DOHH2 (cell line): Measurements from ENCODE around the gene SERPINI1.

Source experiments
- H3F3A ChIP-seq: fragments of 200-600 bp; sonication (generic), shearing (Covaris generic); 2 replicates; pipeline ENCODE4 v1.6.0; 2016; ENCODE audit warnings: antibody characterized with exemption, mild to moderate bottlenecking; ENCODE audit not compliant: control insufficient read depth, insufficient read depth
- H3K27ac ChIP-seq: fragments of 200-600 bp; sonication (generic); 2 replicates; pipeline ENCODE4 v1.5.1; 2014; ENCODE audit warnings: low read depth, mild to moderate bottlenecking, low read length, moderate library complexity
- H3K27me3 ChIP-seq: fragments of 200-600 bp; sonication (generic); 2 replicates; pipeline ENCODE4 v1.6.1; 2014; ENCODE audit warnings: mild to moderate bottlenecking, low read length, mixed read lengths; ENCODE audit not compliant: control insufficient read depth
- H3K36me3 ChIP-seq: fragments of 200-600 bp; sonication (generic); 2 replicates; pipeline ENCODE4 v1.6.1; 2014; ENCODE audit warnings: mild to moderate bottlenecking, low read length, moderate library complexity, mixed read lengths; ENCODE audit not compliant: control insufficient read depth
- H3K4me1 ChIP-seq: fragments of 200-600 bp; sonication (generic); 2 replicates; pipeline ENCODE4 v1.6.1; 2014; ENCODE audit warnings: mild to moderate bottlenecking, low read length, mixed read lengths; ENCODE audit not compliant: control insufficient read depth
- H3K4me2 ChIP-seq: fragments of 200-600 bp; sonication (generic); 2 replicates; pipeline ENCODE4 v1.6.0; 2014; ENCODE audit warnings: mild to moderate bottlenecking, low read length, moderate library complexity
- H3K4me3 ChIP-seq: fragments of 200-600 bp; sonication (generic); 2 replicates; pipeline ENCODE4 v1.5.1; 2014; ENCODE audit warnings: mild to moderate bottlenecking, low read length, mixed read lengths
- H3K79me2 ChIP-seq: fragments of 200-600 bp; sonication (generic); 2 replicates; pipeline ENCODE4 v1.6.1; 2014; ENCODE audit warnings: mild to moderate bottlenecking, low read length, mixed read lengths; ENCODE audit not compliant: control insufficient read depth
- H3K9me2 ChIP-seq: fragments of 200-600 bp; sonication (generic); replicated peaks from 2 replicates; pipeline ENCODE4 v1.6.1; 2014; ENCODE audit warnings: mild to moderate bottlenecking, low read length, mixed read lengths; ENCODE audit not compliant: control insufficient read depth
- H3K9me3 ChIP-seq: fragments of 200-600 bp; sonication (generic); 2 replicates; pipeline ENCODE4 v1.6.1; 2014; ENCODE audit warnings: antibody characterized with exemption, low read length, mixed read lengths; ENCODE audit not compliant: control insufficient read depth, insufficient read depth
- H4K20me1 ChIP-seq: fragments of 200-600 bp; sonication (generic); 2 replicates; pipeline ENCODE4 v1.6.0; 2014; ENCODE audit warnings: low read depth, mild to moderate bottlenecking, antibody characterized with exemption, low read length, moderate library complexity; ENCODE audit not compliant: control insufficient read depth, insufficient read depth
- EZH2phosphoT487 ChIP-seq: fragments of 200-600 bp; sonication (generic); IDR thresholded peaks from 2 replicates; pipeline ENCODE4 v1.6.1; 2017; ENCODE audit warnings: borderline replicate concordance, mild to moderate bottlenecking, antibody characterized with exemption, low read length, moderate library complexity, mixed read lengths
- TF ChIP-seq, protein P1 (sequence below): fragments of 200-600 bp; sonication (generic); IDR thresholded peaks from one replicate; pipeline ENCODE4 v1.5.1; 2014; ENCODE audit warnings: antibody characterized with exemption, mild to moderate bottlenecking, low read depth, low read length; ENCODE audit not compliant: poor library complexity, severe bottlenecking

The SERPINI1 gene

DNA sequence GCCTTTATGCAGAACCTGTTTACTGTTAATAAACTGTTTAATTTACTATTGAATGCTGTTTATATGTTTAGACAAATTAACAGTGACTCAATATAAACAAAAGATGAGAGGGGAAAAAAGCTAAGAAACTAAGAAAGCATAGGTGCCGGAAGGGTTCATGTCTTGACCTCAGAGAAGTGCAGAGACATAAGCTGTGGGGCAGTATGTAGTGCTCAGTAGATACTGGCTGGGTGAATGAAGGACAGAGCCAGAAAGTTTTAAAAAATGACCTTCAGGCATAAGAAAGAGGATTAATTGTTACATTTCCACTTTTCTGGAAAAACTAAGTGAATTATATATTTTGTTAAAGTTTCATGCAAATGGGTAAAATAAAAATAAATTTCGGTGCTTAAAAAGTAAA is 14.2 kb downstream of the SERPINI1 start:
- Histone ChIP-seq H3K4me1 (peaks cover 91% of the 10 kb centered on the region), H3K9me2 (no peaks in the 10 kb centered on the region), H3K4me3 (peak overlapping the region; percentile 60), H3K36me3 (peaks cover 3% of the 10 kb centered on the region; the same call in 1 of the 2 replicates), H4K20me1 (no peaks in the 10 kb centered on the region), H3K9me3 (no peaks in the 10 kb centered on the region), H3F3A (no peaks in the 10 kb centered on the region; the same call in 1 of the 2 replicates), H3K4me2 (peak overlapping the region; percentile 65), H3K79me2 (no peaks in the 10 kb centered on the region; the same call in 1 of the 2 replicates), H3K27me3 (no peaks in the 10 kb centered on the region), H3K27ac (peak overlapping the region; percentile 31)
- TF ChIP-seq, protein P1, sequence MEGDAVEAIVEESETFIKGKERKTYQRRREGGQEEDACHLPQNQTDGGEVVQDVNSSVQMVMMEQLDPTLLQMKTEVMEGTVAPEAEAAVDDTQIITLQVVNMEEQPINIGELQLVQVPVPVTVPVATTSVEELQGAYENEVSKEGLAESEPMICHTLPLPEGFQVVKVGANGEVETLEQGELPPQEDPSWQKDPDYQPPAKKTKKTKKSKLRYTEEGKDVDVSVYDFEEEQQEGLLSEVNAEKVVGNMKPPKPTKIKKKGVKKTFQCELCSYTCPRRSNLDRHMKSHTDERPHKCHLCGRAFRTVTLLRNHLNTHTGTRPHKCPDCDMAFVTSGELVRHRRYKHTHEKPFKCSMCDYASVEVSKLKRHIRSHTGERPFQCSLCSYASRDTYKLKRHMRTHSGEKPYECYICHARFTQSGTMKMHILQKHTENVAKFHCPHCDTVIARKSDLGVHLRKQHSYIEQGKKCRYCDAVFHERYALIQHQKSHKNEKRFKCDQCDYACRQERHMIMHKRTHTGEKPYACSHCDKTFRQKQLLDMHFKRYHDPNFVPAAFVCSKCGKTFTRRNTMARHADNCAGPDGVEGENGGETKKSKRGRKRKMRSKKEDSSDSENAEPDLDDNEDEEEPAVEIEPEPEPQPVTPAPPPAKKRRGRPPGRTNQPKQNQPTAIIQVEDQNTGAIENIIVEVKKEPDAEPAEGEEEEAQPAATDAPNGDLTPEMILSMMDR = no peak
- no peak for TF ChIP-seq EZH2phosphoT487

DNA sequence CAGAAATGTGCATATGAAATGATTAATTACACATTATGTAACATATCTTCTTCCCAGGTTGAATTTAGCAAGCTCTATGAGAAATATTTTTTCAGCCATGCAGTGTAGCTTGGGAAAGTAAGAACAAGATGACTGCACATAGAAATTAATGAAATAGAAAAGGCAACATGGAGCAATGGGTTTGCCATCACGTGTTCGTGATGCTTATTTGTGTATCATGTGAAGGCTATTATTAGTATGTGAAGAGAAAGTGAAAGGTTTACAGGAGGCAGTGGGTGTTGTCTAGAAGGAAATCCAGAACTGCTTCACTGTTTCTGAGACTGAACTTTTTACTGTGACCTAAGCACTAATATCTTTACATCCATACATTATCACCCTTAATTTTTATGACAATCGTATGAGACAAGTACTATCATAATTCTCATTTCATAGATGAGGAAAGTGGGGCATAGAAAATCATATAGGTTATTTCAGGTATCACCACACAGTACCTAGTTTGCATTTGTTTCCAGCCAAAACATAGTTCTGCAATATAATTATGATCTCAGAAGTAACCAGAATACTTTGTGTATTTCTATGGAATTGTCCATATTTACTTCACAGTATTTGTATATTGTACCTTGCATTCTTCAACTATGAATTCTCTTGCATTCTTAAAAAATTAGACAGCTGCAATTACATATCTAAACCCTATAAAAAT is 14.9 kb downstream of the SERPINI1 start:
- peaks cover 85% of the 10 kb centered on the region for H3K4me1 ChIP-seq
- no peaks in the 10 kb centered on the region; the same call in 1 of the 2 replicates for H3F3A ChIP-seq
- H4K20me1 ChIP-seq = no peaks in the 10 kb centered on the region
- H3K9me2 ChIP-seq = no peaks in the 10 kb centered on the region
- H3K36me3 ChIP-seq = no peaks in the 10 kb centered on the region; the same call in 1 of the 2 replicates
- TF ChIP-seq EZH2phosphoT487 = no peak
- TF ChIP-seq, protein P1 = no peak
- H3K27me3 ChIP-seq = no peaks in the 10 kb centered on the region
- no peaks in the 10 kb centered on the region for H3K9me3 ChIP-seq
- peak overlapping the region; percentile 60 for H3K4me3 ChIP-seq
- peak overlapping the region; percentile 31 for H3K27ac ChIP-seq
- no peaks in the 10 kb centered on the region; the same call in 1 of the 2 replicates for H3K79me2 ChIP-seq
- H3K4me2 ChIP-seq = peak overlapping the region; percentile 65

DNA sequence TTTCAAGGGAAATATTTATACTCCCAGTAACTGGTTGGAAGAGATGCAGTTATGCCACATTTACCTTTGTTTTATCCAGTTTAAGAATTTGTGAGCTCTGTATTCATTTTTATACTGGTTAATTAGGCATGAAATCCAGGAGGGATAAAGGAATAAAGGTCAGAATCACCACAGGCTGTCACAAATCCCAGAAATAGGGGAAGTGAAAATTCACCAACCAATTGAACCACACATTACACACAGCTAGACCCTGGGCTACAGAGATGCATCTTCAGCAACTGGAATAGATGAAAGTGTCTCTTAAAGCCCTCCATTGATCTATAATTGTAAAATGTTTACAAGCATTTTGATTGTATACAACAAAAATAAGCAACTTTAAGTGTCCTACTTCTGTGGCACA is 18.5 kb downstream of the SERPINI1 start:
- Histone ChIP-seq H3F3A (no peaks in the 10 kb centered on the region), H3K4me1 (peaks cover 50% of the 10 kb centered on the region), H3K9me2 (no peaks in the 10 kb centered on the region), H3K36me3 (no peaks in the 10 kb centered on the region), H3K4me3 (no peak overlapping the region), H3K27ac (no peak overlapping the region), H3K4me2 (no peak overlapping the region), H3K27me3 (no peaks in the 10 kb centered on the region), H3K9me3 (no peaks in the 10 kb centered on the region), H4K20me1 (no peaks in the 10 kb centered on the region), H3K79me2 (no peaks in the 10 kb centered on the region; the same call in 1 of the 2 replicates)
- TF ChIP-seq EZH2phosphoT487 = no peak
- TF ChIP-seq, protein P1 = no peak
